OCI-LY3 (cell line): ENCODE measurements around the gene MAOB.

Experiments
- H2AFZ ChIP-seq: fragments of 200-600, 300-600 bp; shearing (Covaris generic); 2 replicates; pipeline ENCODE4 v1.6.0; 2014; ENCODE audit warnings: antibody characterized with exemption, low read depth, low read length
- H3K27ac ChIP-seq: fragments of 200-600, 300-600 bp; sonication (generic); 2 replicates; pipeline ENCODE4 v1.5.1; 2014; ENCODE audit warnings: mild to moderate bottlenecking, low read length, moderate library complexity, mixed read lengths
- H3K27me3 ChIP-seq: fragments of 200-600, 300-600 bp; sonication (generic); 2 replicates; pipeline ENCODE4 v1.6.1; 2014; ENCODE audit warnings: low read depth, low read length, mixed read lengths
- H3K36me3 ChIP-seq: fragments of 200-600, 300-600 bp; sonication (generic); replicated peaks from 2 replicates; pipeline ENCODE3; 2014; ENCODE audit warnings: low read depth, low read length, mixed read lengths
- H3K4me1 ChIP-seq: fragments of 300-600, 200-600 bp; sonication (generic); 2 replicates; pipeline ENCODE4 v1.6.1; 2014; ENCODE audit warnings: low read length, mixed read lengths
- H3K4me2 ChIP-seq: fragments of 200-600, 300-600 bp; sonication (generic); 2 replicates; pipeline ENCODE4 v1.6.1; 2014; ENCODE audit warnings: low read length, mixed read lengths
- H3K4me3 ChIP-seq: fragments of 300-600, 200-600 bp; sonication (generic); 2 replicates; pipeline ENCODE4 v1.5.1; 2014; ENCODE audit warnings: antibody characterized with exemption, mild to moderate bottlenecking, low read length, moderate library complexity
- H3K79me2 ChIP-seq: fragments of 300-600, 200-600 bp; shearing (Covaris generic); 2 replicates; pipeline ENCODE4 v1.6.1; 2014; ENCODE audit warnings: mild to moderate bottlenecking, low read length, mixed read lengths
- H3K9ac ChIP-seq: fragments of 300-600, 200-600 bp; shearing (Covaris generic); 2 replicates; pipeline ENCODE4 v1.6.0; 2014; ENCODE audit warnings: mild to moderate bottlenecking, low read length, moderate library complexity
- H3K9me3 ChIP-seq: fragments of 200-600, 300-600 bp; shearing (Covaris generic); 2 replicates; pipeline ENCODE4 v1.6.1; 2014; ENCODE audit warnings: low read length, mixed read lengths; ENCODE audit not compliant: insufficient read depth
- H4K20me1 ChIP-seq: fragments of 200-600, 300-600 bp; sonication (generic); 2 replicates; pipeline ENCODE4 v1.6.1; 2016; ENCODE audit warnings: low read length, mixed read lengths; ENCODE audit not compliant: insufficient read depth
- CTCF ChIP-seq: fragments of 200-600, 300-600 bp; sonication (generic); IDR thresholded peaks from 2 replicates; pipeline ENCODE4 v1.5.1; 2014; ENCODE audit warnings: antibody characterized with exemption, low read length, low read depth
- EZH2phosphoT487 ChIP-seq: fragments of 200-600 bp; shearing (Covaris generic); IDR thresholded peaks from 2 replicates; pipeline ENCODE4 v1.6.1; 2018; ENCODE audit warnings: antibody characterized with exemption, mixed run types, low read depth

Gene MAOB

GRCh38 chrX:43718546-43718945 lies 163.7 kb downstream of the MAOB start:
- Histone ChIP-seq H3K9ac (no peak overlapping the region), H4K20me1 (no peaks in the 10 kb centered on the region), H3K27me3 (no peaks in the 10 kb centered on the region), H3K4me3 (no peak overlapping the region), H3K4me2 (no peak overlapping the region), H3K36me3 (no peaks in the 10 kb centered on the region), H3K27ac (no peak overlapping the region), H3K4me1 (no peaks in the 10 kb centered on the region), H3K9me3 (no peaks in the 10 kb centered on the region), H2AFZ (no peak overlapping the region), H3K79me2 (no peaks in the 10 kb centered on the region)
- TF ChIP-seq CTCF: no peak
- TF ChIP-seq EZH2phosphoT487: no peak

- no peaks in the 10 kb centered on the region for H3K9me3 ChIP-seq
- H3K27ac ChIP-seq: no peak overlapping the region
- H3K27me3 ChIP-seq: no peaks in the 10 kb centered on the region
- H3K79me2 ChIP-seq: no peaks in the 10 kb centered on the region
- TF ChIP-seq EZH2phosphoT487 (no peak), CTCF (no peak)
- no peaks in the 10 kb centered on the region for H3K36me3 ChIP-seq
- no peaks in the 10 kb centered on the region for H3K4me1 ChIP-seq
- no peak overlapping the region for H2AFZ ChIP-seq
- no peak overlapping the region for H3K4me3 ChIP-seq
- no peak overlapping the region for H3K9ac ChIP-seq
- H3K4me2 ChIP-seq: no peak overlapping the region
- H4K20me1 ChIP-seq: no peaks in the 10 kb centered on the region
These were observed 164.2 kb downstream of the MAOB start for GRCh38 chrX:43718081-43718480.

- H3K4me1 ChIP-seq: no peaks in the 10 kb centered on the region
- no peak overlapping the region for H2AFZ ChIP-seq
- no peak for TF ChIP-seq CTCF
- no peak for TF ChIP-seq EZH2phosphoT487
- H3K9me3 ChIP-seq: no peaks in the 10 kb centered on the region
- no peaks in the 10 kb centered on the region for H4K20me1 ChIP-seq
- H3K4me2 ChIP-seq: no peak overlapping the region
- H3K79me2 ChIP-seq: no peaks in the 10 kb centered on the region
- H3K27ac ChIP-seq: no peak overlapping the region
- H3K4me3 ChIP-seq: no peak overlapping the region
- no peaks in the 10 kb centered on the region for H3K36me3 ChIP-seq
- H3K9ac ChIP-seq: no peak overlapping the region
- no peaks in the 10 kb centered on the region for H3K27me3 ChIP-seq
These were observed 165.1 kb downstream of the MAOB start for GRCh38 chrX:43717161-43717560.

GRCh38 chrX:43716696-43717095 lies 165.6 kb downstream of the MAOB start:
- no peaks in the 10 kb centered on the region for H3K4me1 ChIP-seq
- H3K27ac ChIP-seq: no peak overlapping the region
- no peak overlapping the region for H2AFZ ChIP-seq

More at GRCh38 chrX:43716696-43717095, 165.6 kb downstream of the MAOB start:
- no peak overlapping the region for H3K4me3 ChIP-seq
- no peaks in the 10 kb centered on the region for H3K27me3 ChIP-seq
- H3K4me2 ChIP-seq: no peak overlapping the region
- no peaks in the 10 kb centered on the region for H4K20me1 ChIP-seq
- no peak overlapping the region for H3K9ac ChIP-seq
- TF ChIP-seq EZH2phosphoT487 (no peak), CTCF (no peak)
- no peaks in the 10 kb centered on the region for H3K79me2 ChIP-seq
- no peaks in the 10 kb centered on the region for H3K9me3 ChIP-seq
- H3K36me3 ChIP-seq: no peaks in the 10 kb centered on the region
